Skin of body (tissue), 2 donors: Measurements from ENCODE around the gene PSMA1. TPM values are rescaled to one million over a fixed set of nuclear protein-coding genes. Genes with fewer than 3 reads are reported as not detected.
"Not testable (repeated sequence)": the region's sequence is repeated elsewhere in the genome, so short reads cannot be mapped to it uniquely, and the experiment has no call there.

ENCODE experiments used
- DNase-seq: peaks from one replicate; lab custom pipeline; 2025; lab: John Stamatoyannopoulos, UW
- total RNA-seq: library from RNA; depleted of rRNA; stranded (reverse); fragments of >200 nt; gene quantifications from one replicate; pipeline ENCODE4 v1.2.3, GENCODE V29; 2014

Gene PSMA1
- total RNA-seq, 1 donor from 2014 or later = 108 TPM

- DNase-seq = not testable (repeated sequence)
Observed at GRCh38 chr11:14535166-14535565, 15.0 kb upstream of the PSMA1 start.

GRCh38 chr11:14529951-14530350 lies 9.8 kb upstream of the PSMA1 start:
- no peak for DNase-seq

- DNase-seq = no peak
Observed at GRCh38 chr11:14529321-14529720, 9.1 kb upstream of the PSMA1 start.

- DNase-seq = no peak
Observed at GRCh38 chr11:14522801-14523200, 2.6 kb upstream of the PSMA1 start.

- no peak for DNase-seq
Observed at GRCh38 chr11:14522245-14522644, 2.1 kb upstream of the PSMA1 start.

GRCh38 chr11:14520747-14521151 lies 563 bp upstream of the PSMA1 start:
- DNase-seq = peak; percentile 87

GRCh38 chr11:14519597-14519916 lies 629 bp downstream of the PSMA1 start:
- DNase-seq = no peak

- DNase-seq = no peak
Observed at GRCh38 chr11:14518820-14519219, 1.4 kb downstream of the PSMA1 start.

- DNase-seq = no peak
Observed at GRCh38 chr11:14513800-14514199, 6.4 kb downstream of the PSMA1 start.

- DNase-seq = no peak
Observed at GRCh38 chr11:14506532-14506931, 13.7 kb downstream of the PSMA1 start.

GRCh38 chr11:14503023-14503422 lies 17.2 kb downstream of the PSMA1 start:
- DNase-seq = no peak

GRCh38 chr11:14502039-14502438 lies 18.1 kb downstream of the PSMA1 start:
- no peak for DNase-seq

- DNase-seq = peak; percentile 79
Observed at GRCh38 chr11:14500181-14500651, 20.0 kb downstream of the PSMA1 start.

GRCh38 chr11:14499560-14500180 lies 20.5 kb downstream of the PSMA1 start, which contains the start of gene COPB1:
TSS of gene COPB1 (minus strand) at chr11:14499811. CDS start at chr11:14498928, 883 bp downstream.
- peak; percentile 94 for DNase-seq

GRCh38 chr11:14499178-14499559 lies 21.0 kb downstream of the PSMA1 start:
- peak; percentile 28 for DNase-seq

- no peak for DNase-seq
Observed at GRCh38 chr11:14480716-14481115, 39.5 kb downstream of the PSMA1 start.

- DNase-seq = no peak
Observed at GRCh38 chr11:14471127-14471526, 49.1 kb downstream of the PSMA1 start.

- no peak for DNase-seq
Observed at GRCh38 chr11:14463623-14464022, 56.6 kb downstream of the PSMA1 start.

- DNase-seq = no peak
Observed at GRCh38 chr11:14460147-14460546, 60.0 kb downstream of the PSMA1 start.

GRCh38 chr11:14458377-14458776 lies 61.8 kb downstream of the PSMA1 start:
- DNase-seq = no peak

- no peak for DNase-seq
Observed at GRCh38 chr11:14455648-14456430, 64.3 kb downstream of the PSMA1 start.
